ENCODE measurements around the gene APOE. TPM values are rescaled to one million over a fixed set of nuclear protein-coding genes. Genes with fewer than 3 reads are reported as not detected.
A peak's percentile ranks its signal among the peaks of the same experiment; 100 is the strongest.

APOE gene
- total and polyA plus RNA-seq, 2 of the 13 experiments (the other 11 are each of a cell fraction or from before 2014, with no cell fraction given) = 1,328 to 1,470 TPM

DNA sequence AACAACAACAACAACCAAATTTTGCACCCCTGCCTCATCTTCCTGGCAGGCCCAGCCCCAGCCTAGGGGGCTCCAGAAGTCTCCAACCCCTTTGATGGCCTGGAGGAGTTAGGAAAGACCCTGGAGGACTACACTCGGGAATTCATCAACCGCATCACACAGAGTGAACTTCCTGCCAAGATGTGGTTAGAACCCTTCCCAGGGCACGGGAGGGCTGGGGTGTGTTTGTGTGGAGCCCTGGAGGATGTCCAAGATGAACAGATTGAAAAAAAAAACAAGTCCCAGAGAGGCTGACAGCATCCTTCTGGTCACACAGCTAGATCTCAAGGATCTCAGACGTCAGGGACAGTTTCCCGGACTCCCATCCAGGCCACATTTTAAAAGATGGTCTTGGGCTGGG, 22.1 kb downstream of the APOE start:
- peaks cover 4% of the 10 kb centered on the region for H3K79me2 ChIP-seq (ENCODE audit: insufficient read depth, low read length)
- H2AFZ ChIP-seq (ENCODE audit: low read length) = no peak overlapping the region
- H3K4me2 ChIP-seq (ENCODE audit: low read depth, low read length) = peak overlapping the region; percentile 90; the same call in 1 of the 2 replicates
- DNase-seq (ENCODE audit: low spot score) = no peak
- TF ChIP-seq PLRG1 (conservative IDR thresholded peaks at IDR 0.05) = no peak
- peak; percentile 11; the same call in 1 of the 2 replicates for TF ChIP-seq ZBTB38 (CRISPR knock-in tag; IDR thresholded peaks at IDR 0.05)
- TF ChIP-seq ZNF746 (CRISPR knock-in tag; IDR thresholded peaks at IDR 0.05) = no peak
- TF ChIP-seq ZNF768 (CRISPR knock-in tag; IDR thresholded peaks at IDR 0.05) = peak; percentile 65
- no peaks in the 10 kb centered on the region for H4K20me1 ChIP-seq (ENCODE audit: insufficient read depth, low read length)
- no peak for FAIRE-seq
- ChIA-PET CTCF (ENCODE audit: low intra/inter-chr PET ratio, low total read pairs) (no interaction called here), POLR2A (no interaction called here)
- H3K27ac ChIP-seq (ENCODE audit: extremely low read length, insufficient read depth, low read length) = peak overlapping the region; percentile 96
- 93% methylated on average over 5 of the region's 5 CpGs for WGBS (ENCODE audit: low lambda C conversion rate)
- H3K4me1 ChIP-seq (ENCODE audit: insufficient read depth, low read length) = peaks cover 77% of the 10 kb centered on the region
- no peaks in the 10 kb centered on the region for H3K27me3 ChIP-seq (ENCODE audit: control insufficient read depth in 1 of 2, insufficient read depth in 2 of 2, low read length in 2 of 2)
- H3K36me3 ChIP-seq (replicated peaks in 1 of 2; ENCODE audit: control insufficient read depth in 1 of 2, insufficient read depth in 2 of 2, low read length in 2 of 2) = no peaks in the 10 kb centered on the region
- no peak overlapping the region; the same call in 1 of the 2 replicates for H3K9ac ChIP-seq (ENCODE audit: insufficient read depth, low read depth, low read length)
- BruUV-seq (replicated peaks) = no TSS peak
- no peaks in the 10 kb centered on the region for H3K9me3 ChIP-seq (ENCODE audit: low read length)
- in situ Hi-C loops (cut with HindIII; ENCODE audit: extremely low pct_ligation_motif_present, low pct_unique_long_range_greater_than_20kb) = no loop called here
- intact Hi-C loops (cut with micrococcal nuclease; ENCODE audit: unreplicated experiment) = no loop called here
- H3K4me3 ChIP-seq (replicated peaks in 1 of 3; ENCODE audit: insufficient read depth in 1 of 3, low read depth in 2 of 3, low read length in 3 of 3) = 0 out of 6 replicates have a peak overlapping the region, but pooled peaks of 1 of the 3 experiments have one; percentile 14
- ATAC-seq = no peak

DNA sequence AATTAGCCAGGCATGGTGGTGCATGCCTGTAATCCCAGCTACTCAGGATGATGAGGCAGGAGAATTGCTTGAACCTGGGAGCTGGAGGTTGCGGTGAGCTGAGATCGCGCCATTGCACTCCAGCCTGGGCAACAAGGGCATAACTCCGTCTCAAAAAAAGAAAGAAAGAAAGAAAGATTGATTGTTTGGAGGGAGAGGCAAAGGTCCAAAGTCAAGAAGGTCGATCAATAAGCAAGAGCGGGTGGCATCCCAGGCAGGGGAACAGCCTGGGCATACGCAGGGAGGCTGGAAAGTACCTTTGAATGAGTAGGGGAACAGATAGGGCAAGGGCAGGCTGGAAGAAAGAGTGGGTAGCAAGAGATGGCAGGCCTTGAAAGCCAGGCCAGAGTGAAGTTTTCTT, 24.5 kb downstream of the APOE start:
- WGBS (ENCODE audit: low lambda C conversion rate) = 58% methylated on average over 7 of the region's 7 CpGs
- H3K4me3 ChIP-seq (replicated peaks in 1 of 3; ENCODE audit: insufficient read depth in 1 of 3, low read depth in 2 of 3, low read length in 3 of 3) = no peak overlapping the region
- H2AFZ ChIP-seq (ENCODE audit: low read length) = no peak overlapping the region
- DNase-seq (ENCODE audit: low spot score) (no peak), FAIRE-seq (no peak), ATAC-seq (no peak)
- no peaks in the 10 kb centered on the region for H3K36me3 ChIP-seq (replicated peaks in 1 of 2; ENCODE audit: control insufficient read depth in 1 of 2, insufficient read depth in 2 of 2, low read length in 2 of 2)
- H3K27me3 ChIP-seq (ENCODE audit: control insufficient read depth in 1 of 2, insufficient read depth in 2 of 2, low read length in 2 of 2) = no peaks in the 10 kb centered on the region
- peak overlapping the region; percentile 45 for H3K27ac ChIP-seq (ENCODE audit: extremely low read length, insufficient read depth, low read length)
- H4K20me1 ChIP-seq (ENCODE audit: insufficient read depth, low read length) = no peaks in the 10 kb centered on the region
- no peaks in the 10 kb centered on the region for H3K9me3 ChIP-seq (ENCODE audit: low read length)
- ChIA-PET POLR2A (interaction anchor here (1.1 to 2.1 kb wide), 3 partner anchors 13 to 19 kb away, joined by 4 to 7 read pairs (median 5); no protein-coding TSS in a partner anchor), CTCF (ENCODE audit: low intra/inter-chr PET ratio, low total read pairs) (no interaction called here)
- peaks cover 4% of the 10 kb centered on the region for H3K79me2 ChIP-seq (ENCODE audit: insufficient read depth, low read length)
- in situ Hi-C loops (cut with HindIII; ENCODE audit: extremely low pct_ligation_motif_present, low pct_unique_long_range_greater_than_20kb) = no loop called here
- peaks cover 77% of the 10 kb centered on the region for H3K4me1 ChIP-seq (ENCODE audit: insufficient read depth, low read length)
- no peak overlapping the region for H3K9ac ChIP-seq (ENCODE audit: insufficient read depth, low read depth, low read length)
- 0 out of 2 replicates have a peak overlapping the region, but pooled peaks have one; percentile 8 for H3K4me2 ChIP-seq (ENCODE audit: low read depth, low read length)
- BruUV-seq (replicated peaks) = no TSS peak
- intact Hi-C loops (cut with micrococcal nuclease; ENCODE audit: unreplicated experiment) = no loop called here
- TF ChIP-seq FOXK1 (CRISPR knock-in tag; IDR thresholded peaks at IDR 0.05; ENCODE audit: borderline replicate concordance, low read depth) = no peak
- TF ChIP-seq, protein P1, sequence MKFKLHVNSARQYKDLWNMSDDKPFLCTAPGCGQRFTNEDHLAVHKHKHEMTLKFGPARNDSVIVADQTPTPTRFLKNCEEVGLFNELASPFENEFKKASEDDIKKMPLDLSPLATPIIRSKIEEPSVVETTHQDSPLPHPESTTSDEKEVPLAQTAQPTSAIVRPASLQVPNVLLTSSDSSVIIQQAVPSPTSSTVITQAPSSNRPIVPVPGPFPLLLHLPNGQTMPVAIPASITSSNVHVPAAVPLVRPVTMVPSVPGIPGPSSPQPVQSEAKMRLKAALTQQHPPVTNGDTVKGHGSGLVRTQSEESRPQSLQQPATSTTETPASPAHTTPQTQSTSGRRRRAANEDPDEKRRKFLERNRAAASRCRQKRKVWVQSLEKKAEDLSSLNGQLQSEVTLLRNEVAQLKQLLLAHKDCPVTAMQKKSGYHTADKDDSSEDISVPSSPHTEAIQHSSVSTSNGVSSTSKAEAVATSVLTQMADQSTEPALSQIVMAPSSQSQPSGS (CRISPR knock-in tag; IDR thresholded peaks at IDR 0.05) = no peak
- TF ChIP-seq, protein P2, sequence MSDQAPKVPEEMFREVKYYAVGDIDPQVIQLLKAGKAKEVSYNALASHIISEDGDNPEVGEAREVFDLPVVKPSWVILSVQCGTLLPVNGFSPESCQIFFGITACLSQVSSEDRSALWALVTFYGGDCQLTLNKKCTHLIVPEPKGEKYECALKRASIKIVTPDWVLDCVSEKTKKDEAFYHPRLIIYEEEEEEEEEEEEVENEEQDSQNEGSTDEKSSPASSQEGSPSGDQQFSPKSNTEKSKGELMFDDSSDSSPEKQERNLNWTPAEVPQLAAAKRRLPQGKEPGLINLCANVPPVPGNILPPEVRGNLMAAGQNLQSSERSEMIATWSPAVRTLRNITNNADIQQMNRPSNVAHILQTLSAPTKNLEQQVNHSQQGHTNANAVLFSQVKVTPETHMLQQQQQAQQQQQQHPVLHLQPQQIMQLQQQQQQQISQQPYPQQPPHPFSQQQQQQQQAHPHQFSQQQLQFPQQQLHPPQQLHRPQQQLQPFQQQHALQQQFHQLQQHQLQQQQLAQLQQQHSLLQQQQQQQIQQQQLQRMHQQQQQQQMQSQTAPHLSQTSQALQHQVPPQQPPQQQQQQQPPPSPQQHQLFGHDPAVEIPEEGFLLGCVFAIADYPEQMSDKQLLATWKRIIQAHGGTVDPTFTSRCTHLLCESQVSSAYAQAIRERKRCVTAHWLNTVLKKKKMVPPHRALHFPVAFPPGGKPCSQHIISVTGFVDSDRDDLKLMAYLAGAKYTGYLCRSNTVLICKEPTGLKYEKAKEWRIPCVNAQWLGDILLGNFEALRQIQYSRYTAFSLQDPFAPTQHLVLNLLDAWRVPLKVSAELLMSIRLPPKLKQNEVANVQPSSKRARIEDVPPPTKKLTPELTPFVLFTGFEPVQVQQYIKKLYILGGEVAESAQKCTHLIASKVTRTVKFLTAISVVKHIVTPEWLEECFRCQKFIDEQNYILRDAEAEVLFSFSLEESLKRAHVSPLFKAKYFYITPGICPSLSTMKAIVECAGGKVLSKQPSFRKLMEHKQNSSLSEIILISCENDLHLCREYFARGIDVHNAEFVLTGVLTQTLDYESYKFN (CRISPR knock-in tag; conservative IDR thresholded peaks at IDR 0.05) = peak; percentile 73
- no peak for TF ChIP-seq ZBTB7B (CRISPR knock-in tag; IDR thresholded peaks at IDR 0.05)
- TF ChIP-seq, protein P3, sequence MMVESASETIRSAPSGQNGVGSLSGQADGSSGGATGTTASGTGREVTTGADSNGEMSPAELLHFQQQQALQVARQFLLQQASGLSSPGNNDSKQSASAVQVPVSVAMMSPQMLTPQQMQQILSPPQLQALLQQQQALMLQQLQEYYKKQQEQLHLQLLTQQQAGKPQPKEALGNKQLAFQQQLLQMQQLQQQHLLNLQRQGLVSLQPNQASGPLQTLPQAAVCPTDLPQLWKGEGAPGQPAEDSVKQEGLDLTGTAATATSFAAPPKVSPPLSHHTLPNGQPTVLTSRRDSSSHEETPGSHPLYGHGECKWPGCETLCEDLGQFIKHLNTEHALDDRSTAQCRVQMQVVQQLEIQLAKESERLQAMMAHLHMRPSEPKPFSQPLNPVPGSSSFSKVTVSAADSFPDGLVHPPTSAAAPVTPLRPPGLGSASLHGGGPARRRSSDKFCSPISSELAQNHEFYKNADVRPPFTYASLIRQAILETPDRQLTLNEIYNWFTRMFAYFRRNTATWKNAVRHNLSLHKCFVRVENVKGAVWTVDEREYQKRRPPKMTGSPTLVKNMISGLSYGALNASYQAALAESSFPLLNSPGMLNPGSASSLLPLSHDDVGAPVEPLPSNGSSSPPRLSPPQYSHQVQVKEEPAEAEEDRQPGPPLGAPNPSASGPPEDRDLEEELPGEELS (CRISPR knock-in tag; IDR thresholded peaks at IDR 0.05) = no peak
- peak; percentile 85 for TF ChIP-seq GATAD2A (CRISPR knock-in tag; IDR thresholded peaks at IDR 0.05)
- no peak for TF ChIP-seq CREB1 (IDR thresholded peaks at IDR 0.05)
- TF ChIP-seq CREB1 (CRISPR knock-in tag; IDR thresholded peaks at IDR 0.05) = no peak
- no peak for TF ChIP-seq MTF1 (CRISPR knock-in tag; IDR thresholded peaks at IDR 0.05)
- TF ChIP-seq NFE2L1 (CRISPR knock-in tag; IDR thresholded peaks at IDR 0.05; ENCODE audit: borderline replicate concordance) = no peak

All from HepG2 (cell line).